K562 (cell line): ENCODE measurements around the gene RREB1. TPM values are rescaled to one million over a fixed set of nuclear protein-coding genes. Genes with fewer than 3 reads are reported as not detected.

Source experiments
- CEBPG ChIP-seq, 3 experiments: fragments of 200-800 bp in 1 of 3; sonication (Bioruptor generic) in 1 of 3; sonication (generic) in 1 of 3; formaldehyde crosslinking in 1 of 3; IDR thresholded peaks in 2 of 3; conservative IDR thresholded peaks in 1 of 3; 2 replicates each; pipeline versions ENCODE4 v1.6.1 to v1.8.0; 2016 to 2022; ENCODE audit warnings: missing compliant biosample characterization in 2 of 3, missing genetic modification characterization in 2 of 3, mild to moderate bottlenecking in 1 of 3, missing genetic modification reagents in 1 of 3
- COPS2 ChIP-seq: fragments of 450-650 bp; conservative IDR thresholded peaks from 2 replicates; pipeline ENCODE4 v1.6.1; 2016; ENCODE audit warnings: mild to moderate bottlenecking, moderate library complexity
- CREB3 ChIP-seq: fragments of 450-650 bp; conservative IDR thresholded peaks from 2 replicates; pipeline ENCODE4 v1.6.1; 2016; ENCODE audit warnings: missing genetic modification characterization, low read depth, mild to moderate bottlenecking, missing compliant biosample characterization, moderate library complexity
- FIP1L1 ChIP-seq: fragments of 200-400 bp; formaldehyde crosslinking; IDR thresholded peaks from 2 replicates; pipeline ENCODE4 v1.6.1; 2018; ENCODE audit warnings: mild to moderate bottlenecking, low read depth, low read length; ENCODE audit not compliant: poor library complexity, severe bottlenecking
- GABPB2 ChIP-seq: fragments of 250-450 bp; sonication (Bioruptor Pico); conservative IDR thresholded peaks from 2 replicates; pipeline ENCODE4 v1.5.1; 2021; ENCODE audit warnings: mild to moderate bottlenecking
- MAFK ChIP-seq: IDR thresholded peaks from 2 replicates; pipeline ENCODE4 v1.6.1; 2011; ENCODE audit warnings: low read length, improper control_type of control experiment
- MCM3 ChIP-seq: fragments of 450-650 bp; IDR thresholded peaks from 2 replicates; pipeline ENCODE4 v1.6.1; 2016
- MEIS2 ChIP-seq: fragments of 450-650 bp; IDR thresholded peaks from 2 replicates; pipeline ENCODE4 v1.6.1; 2014; ENCODE audit warnings: mild to moderate bottlenecking; ENCODE audit not compliant: partially characterized antibody
- NEUROD1 ChIP-seq: fragments of 150-350 bp; IDR thresholded peaks from 2 replicates; pipeline ENCODE4 v1.6.1; 2014; ENCODE audit warnings: borderline replicate concordance, low read length, low read depth; ENCODE audit not compliant: partially characterized antibody
- NKRF ChIP-seq: fragments of 450-650 bp; IDR thresholded peaks from 2 replicates; pipeline ENCODE4 v1.6.1; 2016; ENCODE audit warnings: borderline replicate concordance
- NR0B1 ChIP-seq: fragments of 450-650 bp; IDR thresholded peaks from one replicate; pipeline ENCODE4 v1.6.1; 2018; ENCODE audit warnings: mild to moderate bottlenecking, moderate library complexity; ENCODE audit not compliant: partially characterized antibody
- SMAD1 ChIP-seq: fragments of 150-350 bp; IDR thresholded peaks from 2 replicates; pipeline ENCODE4 v1.6.1; 2014; ENCODE audit warnings: low read length, low read depth; ENCODE audit not compliant: partially characterized antibody
- TCF7 ChIP-seq: sonication (generic); IDR thresholded peaks from 2 replicates; pipeline ENCODE4 v1.6.1; 2016; ENCODE audit warnings: antibody characterized with exemption, borderline replicate concordance
- TRIM28 ChIP-seq: fragments of 450-650 bp; IDR thresholded peaks from 2 replicates; pipeline ENCODE4 v1.6.1; 2017
- ZBTB1 ChIP-seq: sonication (generic); formaldehyde crosslinking; IDR thresholded peaks from 2 replicates; pipeline ENCODE4 v1.8.1; 2023; ENCODE audit warnings: missing genetic modification reagents, low read depth, mild to moderate bottlenecking, borderline replicate concordance
- ZMIZ1 ChIP-seq, 2 experiments: fragments of 150-350 bp in 1 of 2; IDR thresholded peaks; 2 replicates each; pipeline ENCODE4 v1.6.1; 2012 to 2016; ENCODE audit warnings: low read depth in 2 of 2, low read length in 2 of 2, mild to moderate bottlenecking in 1 of 2, moderate library complexity in 1 of 2
- ZNF12 ChIP-seq: sonication (generic); formaldehyde crosslinking; IDR thresholded peaks from 2 replicates; pipeline ENCODE4 v1.4.0; 2020; ENCODE audit warnings: mild to moderate bottlenecking, missing genetic modification reagents
- ZNF212 ChIP-seq: fragments of 450-650 bp; formaldehyde crosslinking; IDR thresholded peaks from 2 replicates; pipeline ENCODE4 v1.4.0; 2020; ENCODE audit warnings: mild to moderate bottlenecking
- ZNF511 ChIP-seq: sonication (generic); formaldehyde crosslinking; IDR thresholded peaks from 2 replicates; pipeline ENCODE4 v1.8.0; 2022; ENCODE audit warnings: mild to moderate bottlenecking, missing genetic modification reagents
- ZNF551 ChIP-seq: fragments of 250-450 bp; sonication (Bioruptor Pico); IDR thresholded peaks from 2 replicates; pipeline ENCODE4 v1.5.0; 2021; ENCODE audit warnings: mild to moderate bottlenecking, moderate library complexity
- polyA plus RNA-seq, 8 experiments: library from polyadenylated mRNA; depleted of rRNA in 4 of 8; stranded (reverse) in 5 of 8; unstranded in 3 of 8; fragments of >200 nt; fragmentation: Nextera tagmentation in 2 of 8; fragmentation: Illumina TruSeq in 1 of 8; extraction: Ambion mirVana in 2 of 8; extraction: Trizol in 1 of 8; gene quantifications; 2 replicates each; pipeline versions ENCODE4 v1.2.1 to v1.2.3, GENCODE V29; 2011 to 2014; ENCODE audit warnings: inconsistent platforms in 1 of 8, missing spikeins in 1 of 8
- total RNA-seq, 7 experiments: library from RNA; depleted of rRNA in 6 of 7; stranded (reverse); fragments of >200 nt in 6 of 7; fragmentation: Illumina TruSeq in 2 of 7; extraction: Trizol in 2 of 7; gene quantifications; 2 replicates each; pipeline versions ENCODE4 v1.2.1 to v1.2.3, GENCODE V29; 2011 to 2021; ENCODE audit warnings: low replicate concordance in 1 of 7

RREB1 gene
- total and polyA plus RNA-seq, 9 of the 15 experiments (the other 6 are each of a cell fraction or from before 2014, with no cell fraction given): 3.3 to 64.2 (median 19.3) TPM

GRCh38 chr6:7111095-7111690 is 3.4 kb downstream of the RREB1 start (continued):
- TF ChIP-seq NKRF (no peak), MAFK (no peak), ZBTB1 (CRISPR knock-in tag) (no peak), SMAD1 (no peak), NEUROD1 (no peak), MEIS2 (peak; percentile 70), GABPB2 (CRISPR knock-in tag) (no peak), ZMIZ1 (IDR thresholded peaks at IDR 0.05; ENCODE audit: low read depth in 2 of 2, low read length in 2 of 2) (no peak), ZNF551 (CRISPR knock-in tag) (no peak), TRIM28 (no peak), NR0B1 (no peak), ZNF212 (CRISPR knock-in tag) (no peak), ZNF511 (no peak), MCM3 (no peak), TCF7 (no peak), CEBPG (CRISPR knock-in tag; IDR thresholded peaks at IDR 0.05) (peak; percentile 48; the same call in 1 of the 2 replicates), CEBPG (tag; conservative IDR thresholded peaks at IDR 0.05 in 1 of 2, IDR thresholded peaks at IDR 0.05 in 1 of 2) (peak; percentile 6 to 23; a peak in 2 of 4 replicates), COPS2 (no peak), CREB3 (tag) (no peak), FIP1L1 (no peak), ZNF12 (CRISPR knock-in tag) (no peak)
